Measurements from ENCODE around the gene PRPF8. TPM values are rescaled to one million over a fixed set of nuclear protein-coding genes. Genes with fewer than 3 reads are reported as not detected.

Gene PRPF8
- total and polyA plus RNA-seq, 2 of the 13 experiments (the other 11 are each of a cell fraction or from before 2014, with no cell fraction given) = 112 to 179 TPM

DNA sequence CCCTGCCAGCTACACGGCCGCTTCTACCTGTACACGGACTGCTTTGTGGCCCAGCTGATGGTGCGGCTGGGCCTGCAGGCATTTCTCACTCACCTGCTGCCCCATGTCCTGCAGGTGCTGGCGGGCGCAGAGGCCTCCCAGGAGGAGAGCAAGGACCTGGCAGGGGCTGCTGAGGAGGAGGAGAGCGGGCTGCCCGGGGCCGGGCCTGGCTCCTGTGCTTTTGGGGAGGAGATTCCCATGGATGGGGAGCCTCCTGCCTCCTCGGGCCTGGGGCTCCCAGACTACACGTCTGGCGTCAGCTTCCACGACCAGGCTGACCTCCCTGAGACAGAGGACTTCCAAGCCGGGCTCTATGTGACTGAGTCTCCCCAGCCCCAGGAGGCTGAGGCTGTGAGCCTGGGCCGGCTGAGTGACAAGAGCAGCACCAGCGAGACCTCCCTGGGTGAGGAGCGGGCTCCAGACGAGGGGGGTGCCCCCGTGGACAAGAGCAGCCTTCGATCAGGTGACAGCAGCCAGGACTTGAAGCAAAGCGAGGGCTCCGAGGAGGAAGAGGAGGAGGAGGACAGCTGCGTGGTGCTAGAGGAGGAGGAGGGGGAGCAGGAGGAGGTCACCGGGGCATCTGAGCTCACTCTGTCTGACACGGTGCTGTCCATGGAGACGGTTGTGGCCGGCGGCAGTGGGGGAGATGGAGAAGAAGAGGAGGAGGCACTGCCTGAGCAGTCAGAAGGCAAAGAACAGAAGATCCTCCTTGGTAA is 43.4 kb upstream of the PRPF8 start (continued):
- no peak for TF ChIP-seq SKI (IDR thresholded peaks at IDR 0.05; ENCODE audit: partially characterized antibody)
- TF ChIP-seq RBFOX2 (IDR thresholded peaks at IDR 0.05; ENCODE audit: low read depth, low read length) = peak; percentile 56
- TF ChIP-seq ZFP82 (CRISPR knock-in tag; IDR thresholded peaks at IDR 0.05; ENCODE audit: borderline replicate concordance) = no peak
- TF ChIP-seq PHF8 (CRISPR knock-in tag; IDR thresholded peaks at IDR 0.05) = no peak
- no peak for TF ChIP-seq IRX3 (CRISPR knock-in tag; IDR thresholded peaks at IDR 0.05; ENCODE audit: borderline replicate concordance, low read depth)
- TF ChIP-seq FOXK2 (IDR thresholded peaks at IDR 0.05) = no peak
- TF ChIP-seq ZNF572 (CRISPR knock-in tag; IDR thresholded peaks at IDR 0.05) = no peak
- no peak for TF ChIP-seq ZNF766 (CRISPR knock-in tag; IDR thresholded peaks at IDR 0.05; ENCODE audit: borderline replicate concordance)
- TF ChIP-seq TMF1 (CRISPR knock-in tag; IDR thresholded peaks at IDR 0.05; ENCODE audit: low read depth) = no peak
- TF ChIP-seq, protein P1, sequence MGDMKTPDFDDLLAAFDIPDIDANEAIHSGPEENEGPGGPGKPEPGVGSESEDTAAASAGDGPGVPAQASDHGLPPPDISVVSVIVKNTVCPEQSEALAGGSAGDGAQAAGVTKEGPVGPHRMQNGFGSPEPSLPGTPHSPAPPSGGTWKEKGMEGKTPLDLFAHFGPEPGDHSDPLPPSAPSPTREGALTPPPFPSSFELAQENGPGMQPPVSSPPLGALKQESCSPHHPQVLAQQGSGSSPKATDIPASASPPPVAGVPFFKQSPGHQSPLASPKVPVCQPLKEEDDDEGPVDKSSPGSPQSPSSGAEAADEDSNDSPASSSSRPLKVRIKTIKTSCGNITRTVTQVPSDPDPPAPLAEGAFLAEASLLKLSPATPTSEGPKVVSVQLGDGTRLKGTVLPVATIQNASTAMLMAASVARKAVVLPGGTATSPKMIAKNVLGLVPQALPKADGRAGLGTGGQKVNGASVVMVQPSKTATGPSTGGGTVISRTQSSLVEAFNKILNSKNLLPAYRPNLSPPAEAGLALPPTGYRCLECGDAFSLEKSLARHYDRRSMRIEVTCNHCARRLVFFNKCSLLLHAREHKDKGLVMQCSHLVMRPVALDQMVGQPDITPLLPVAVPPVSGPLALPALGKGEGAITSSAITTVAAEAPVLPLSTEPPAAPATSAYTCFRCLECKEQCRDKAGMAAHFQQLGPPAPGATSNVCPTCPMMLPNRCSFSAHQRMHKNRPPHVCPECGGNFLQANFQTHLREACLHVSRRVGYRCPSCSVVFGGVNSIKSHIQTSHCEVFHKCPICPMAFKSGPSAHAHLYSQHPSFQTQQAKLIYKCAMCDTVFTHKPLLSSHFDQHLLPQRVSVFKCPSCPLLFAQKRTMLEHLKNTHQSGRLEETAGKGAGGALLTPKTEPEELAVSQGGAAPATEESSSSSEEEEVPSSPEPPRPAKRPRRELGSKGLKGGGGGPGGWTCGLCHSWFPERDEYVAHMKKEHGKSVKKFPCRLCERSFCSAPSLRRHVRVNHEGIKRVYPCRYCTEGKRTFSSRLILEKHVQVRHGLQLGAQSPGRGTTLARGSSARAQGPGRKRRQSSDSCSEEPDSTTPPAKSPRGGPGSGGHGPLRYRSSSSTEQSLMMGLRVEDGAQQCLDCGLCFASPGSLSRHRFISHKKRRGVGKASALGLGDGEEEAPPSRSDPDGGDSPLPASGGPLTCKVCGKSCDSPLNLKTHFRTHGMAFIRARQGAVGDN (CRISPR knock-in tag; IDR thresholded peaks at IDR 0.05) = peak; percentile 16; the same call in 1 of the 2 replicates
- TF ChIP-seq, protein P2, sequence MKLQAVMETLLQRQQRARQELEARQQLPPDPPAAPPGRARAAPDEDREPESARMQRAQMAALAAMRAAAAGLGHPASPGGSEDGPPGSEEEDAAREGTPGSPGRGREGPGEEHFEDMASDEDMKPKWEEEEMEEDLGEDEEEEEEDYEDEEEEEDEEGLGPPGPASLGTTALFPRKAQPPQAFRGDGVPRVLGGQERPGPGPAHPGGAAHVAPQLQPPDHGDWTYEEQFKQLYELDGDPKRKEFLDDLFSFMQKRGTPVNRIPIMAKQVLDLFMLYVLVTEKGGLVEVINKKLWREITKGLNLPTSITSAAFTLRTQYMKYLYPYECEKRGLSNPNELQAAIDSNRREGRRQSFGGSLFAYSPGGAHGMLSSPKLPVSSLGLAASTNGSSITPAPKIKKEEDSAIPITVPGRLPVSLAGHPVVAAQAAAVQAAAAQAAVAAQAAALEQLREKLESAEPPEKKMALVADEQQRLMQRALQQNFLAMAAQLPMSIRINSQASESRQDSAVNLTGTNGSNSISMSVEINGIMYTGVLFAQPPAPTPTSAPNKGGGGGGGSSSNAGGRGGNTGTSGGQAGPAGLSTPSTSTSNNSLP (IDR thresholded peaks at IDR 0.05; ENCODE audit: low read depth, low read length) = no peak
- peak; percentile 71 for TF ChIP-seq AGO2 (optimal IDR thresholded peaks at IDR 0.05; ENCODE audit: low read depth, low read length)
- TF ChIP-seq ZNF501 (CRISPR knock-in tag; IDR thresholded peaks at IDR 0.05) = no peak
- no peak for TF ChIP-seq KDM3A (CRISPR knock-in tag; IDR thresholded peaks at IDR 0.05; ENCODE audit: low read depth)
- TF ChIP-seq, protein P3, sequence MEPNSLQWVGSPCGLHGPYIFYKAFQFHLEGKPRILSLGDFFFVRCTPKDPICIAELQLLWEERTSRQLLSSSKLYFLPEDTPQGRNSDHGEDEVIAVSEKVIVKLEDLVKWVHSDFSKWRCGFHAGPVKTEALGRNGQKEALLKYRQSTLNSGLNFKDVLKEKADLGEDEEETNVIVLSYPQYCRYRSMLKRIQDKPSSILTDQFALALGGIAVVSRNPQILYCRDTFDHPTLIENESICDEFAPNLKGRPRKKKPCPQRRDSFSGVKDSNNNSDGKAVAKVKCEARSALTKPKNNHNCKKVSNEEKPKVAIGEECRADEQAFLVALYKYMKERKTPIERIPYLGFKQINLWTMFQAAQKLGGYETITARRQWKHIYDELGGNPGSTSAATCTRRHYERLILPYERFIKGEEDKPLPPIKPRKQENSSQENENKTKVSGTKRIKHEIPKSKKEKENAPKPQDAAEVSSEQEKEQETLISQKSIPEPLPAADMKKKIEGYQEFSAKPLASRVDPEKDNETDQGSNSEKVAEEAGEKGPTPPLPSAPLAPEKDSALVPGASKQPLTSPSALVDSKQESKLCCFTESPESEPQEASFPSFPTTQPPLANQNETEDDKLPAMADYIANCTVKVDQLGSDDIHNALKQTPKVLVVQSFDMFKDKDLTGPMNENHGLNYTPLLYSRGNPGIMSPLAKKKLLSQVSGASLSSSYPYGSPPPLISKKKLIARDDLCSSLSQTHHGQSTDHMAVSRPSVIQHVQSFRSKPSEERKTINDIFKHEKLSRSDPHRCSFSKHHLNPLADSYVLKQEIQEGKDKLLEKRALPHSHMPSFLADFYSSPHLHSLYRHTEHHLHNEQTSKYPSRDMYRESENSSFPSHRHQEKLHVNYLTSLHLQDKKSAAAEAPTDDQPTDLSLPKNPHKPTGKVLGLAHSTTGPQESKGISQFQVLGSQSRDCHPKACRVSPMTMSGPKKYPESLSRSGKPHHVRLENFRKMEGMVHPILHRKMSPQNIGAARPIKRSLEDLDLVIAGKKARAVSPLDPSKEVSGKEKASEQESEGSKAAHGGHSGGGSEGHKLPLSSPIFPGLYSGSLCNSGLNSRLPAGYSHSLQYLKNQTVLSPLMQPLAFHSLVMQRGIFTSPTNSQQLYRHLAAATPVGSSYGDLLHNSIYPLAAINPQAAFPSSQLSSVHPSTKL (CRISPR knock-in tag; IDR thresholded peaks at IDR 0.05) = no peak
- TF ChIP-seq CHD2 (IDR thresholded peaks at IDR 0.05; ENCODE audit: low read depth, low read length) = no peak
